Vagina (tissue), 2 donors: ENCODE measurements around the gene PANX3. TPM values are rescaled to one million over a fixed set of nuclear protein-coding genes. Genes with fewer than 3 reads are reported as not detected.
"Not testable (repeated sequence)": the region's sequence is repeated elsewhere in the genome, so short reads cannot be mapped to it uniquely, and the experiment has no call there.

ENCODE experiments used
- DNase-seq, 2 donors: peaks; one replicate each; pipeline ENCODE4 v3.0.0-alpha.2; 2017; ENCODE audit errors: extremely low spot score in 2 of 2
- H3K27ac ChIP-seq: fragments of 200-600 bp; sonication (generic); one replicate; pipeline ENCODE4 v1.5.1; 2019
- H3K27me3 ChIP-seq: fragments of 200-600 bp; sonication (generic); one replicate; pipeline ENCODE4 v1.5.1; 2019
- H3K36me3 ChIP-seq, 2 donors: fragments of 200-600 bp; sonication (generic); one replicate each; pipeline ENCODE4 v1.5.1; 2017 to 2019
- H3K4me1 ChIP-seq: fragments of 200-600 bp; sonication (generic); one replicate; pipeline ENCODE4 v1.5.1; 2019
- H3K4me3 ChIP-seq, 2 donors: fragments of 200-600 bp; sonication (generic); 1 replicate in 1 of 2; 2 replicates in 1 of 2; pipeline ENCODE4 v1.5.1; 2016 to 2019
- H3K9me3 ChIP-seq: fragments of 200-600 bp; sonication (generic); one replicate; pipeline ENCODE4 v1.5.1; 2019
- POLR2A ChIP-seq, 2 donors: fragments of 450-650 bp; IDR thresholded peaks; one replicate each; pipeline ENCODE4 v1.6.1; 2017; ENCODE audit warnings: antibody characterized with exemption in 2 of 2, mild to moderate bottlenecking in 2 of 2, moderate library complexity in 2 of 2
- POLR2AphosphoS5 ChIP-seq, 2 donors: sonication (generic); formaldehyde crosslinking; IDR thresholded peaks; one replicate each; pipeline ENCODE4 v1.9.0; 2017; ENCODE audit warnings: antibody characterized with exemption in 2 of 2, mild to moderate bottlenecking in 2 of 2, low read depth in 1 of 2; ENCODE audit not compliant: insufficient read depth in 1 of 2
- intact Hi-C: fragments of 100-400 bp; cut with DNase I; formaldehyde crosslinking; loops from one replicate; pipeline ENCODE4 v1.15.1; 2023
- total RNA-seq: library from RNA; depleted of rRNA; stranded (reverse); fragments of >200 nt; gene quantifications from one replicate; pipeline ENCODE4 v1.2.3, GENCODE V29; 2016
- TF ChIP-seq, protein P1 (sequence below), 3 experiments: fragments of 450-650 bp in 2 of 3; fragments of 200-600 bp in 1 of 3; sonication (generic) in 1 of 3; IDR thresholded peaks; one replicate each; pipeline ENCODE4 v1.5.1; 2017 to 2019; ENCODE audit warnings: antibody characterized with exemption in 3 of 3, mild to moderate bottlenecking in 2 of 3, moderate library complexity in 2 of 3

PANX3 gene
- total RNA-seq, 1 donor from 2014 or later, result not detected

DNA sequence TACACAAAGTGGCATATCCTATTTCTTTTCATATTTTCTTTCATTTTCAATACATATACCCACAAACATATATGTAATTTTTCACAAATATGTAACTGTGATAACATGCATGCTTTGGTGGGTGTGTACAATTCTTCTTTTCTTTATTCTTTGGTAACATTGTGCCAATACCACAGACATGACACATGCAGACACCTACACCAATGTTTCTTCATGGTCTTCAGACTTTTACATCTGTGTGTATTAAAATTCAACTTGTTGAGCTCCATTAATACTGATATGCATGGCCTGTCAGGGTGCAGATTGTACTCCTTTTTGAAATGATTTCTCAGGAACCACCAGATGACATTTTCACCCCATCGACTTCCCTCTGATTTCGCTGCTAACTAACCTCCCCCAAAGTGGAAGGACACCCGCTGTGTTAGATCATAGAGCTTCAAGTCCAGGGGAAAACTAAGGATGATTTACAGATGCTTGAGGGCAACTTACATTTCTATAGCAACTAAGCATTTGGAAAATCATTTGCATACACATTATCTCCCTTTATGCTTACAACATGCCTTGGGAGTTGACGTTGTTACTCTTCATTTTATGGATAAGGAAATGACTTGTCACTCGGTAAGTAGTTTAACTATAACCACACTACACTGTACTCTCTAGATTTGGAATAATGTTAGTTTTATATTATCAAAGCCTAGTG lies 10.5 kb upstream of the PANX3 start:
- H3K27me3 ChIP-seq, result no peaks in the 10 kb centered on the region

DNA sequence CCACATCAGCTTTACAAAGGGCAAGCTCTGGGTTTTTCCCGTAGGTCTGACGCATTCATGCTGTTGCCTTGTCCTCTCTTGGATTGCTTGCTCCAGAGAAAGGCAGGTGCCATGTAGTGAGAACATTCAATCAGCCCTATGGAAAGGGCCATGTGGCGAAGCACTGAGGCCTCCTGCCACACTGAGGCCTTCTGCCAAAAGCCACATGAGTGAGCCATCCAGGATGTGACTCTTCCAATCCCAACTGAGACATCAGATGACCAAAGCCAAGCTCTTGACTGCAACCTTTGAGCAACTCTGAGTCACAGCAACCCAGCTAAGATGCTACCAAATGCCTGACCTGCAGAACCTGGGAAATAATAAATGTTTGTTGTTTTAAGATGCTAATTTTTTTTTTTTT lies 9.0 kb upstream of the PANX3 start:
- Histone ChIP-seq H3K36me3 (no peaks in the 10 kb centered on the region), H3K4me3 (no peak overlapping the region), H3K4me1 (no peaks in the 10 kb centered on the region), H3K27me3 (no peaks in the 10 kb centered on the region), H3K9me3 (no peaks in the 10 kb centered on the region), H3K27ac (no peak overlapping the region)
- intact Hi-C loops, result no loop called here
- no peak for DNase-seq
- no peak for TF ChIP-seq POLR2AphosphoS5 (IDR thresholded peaks at IDR 0.05; ENCODE audit: insufficient read depth in 1 of 2, low read depth in 1 of 2)
- TF ChIP-seq, protein P1, sequence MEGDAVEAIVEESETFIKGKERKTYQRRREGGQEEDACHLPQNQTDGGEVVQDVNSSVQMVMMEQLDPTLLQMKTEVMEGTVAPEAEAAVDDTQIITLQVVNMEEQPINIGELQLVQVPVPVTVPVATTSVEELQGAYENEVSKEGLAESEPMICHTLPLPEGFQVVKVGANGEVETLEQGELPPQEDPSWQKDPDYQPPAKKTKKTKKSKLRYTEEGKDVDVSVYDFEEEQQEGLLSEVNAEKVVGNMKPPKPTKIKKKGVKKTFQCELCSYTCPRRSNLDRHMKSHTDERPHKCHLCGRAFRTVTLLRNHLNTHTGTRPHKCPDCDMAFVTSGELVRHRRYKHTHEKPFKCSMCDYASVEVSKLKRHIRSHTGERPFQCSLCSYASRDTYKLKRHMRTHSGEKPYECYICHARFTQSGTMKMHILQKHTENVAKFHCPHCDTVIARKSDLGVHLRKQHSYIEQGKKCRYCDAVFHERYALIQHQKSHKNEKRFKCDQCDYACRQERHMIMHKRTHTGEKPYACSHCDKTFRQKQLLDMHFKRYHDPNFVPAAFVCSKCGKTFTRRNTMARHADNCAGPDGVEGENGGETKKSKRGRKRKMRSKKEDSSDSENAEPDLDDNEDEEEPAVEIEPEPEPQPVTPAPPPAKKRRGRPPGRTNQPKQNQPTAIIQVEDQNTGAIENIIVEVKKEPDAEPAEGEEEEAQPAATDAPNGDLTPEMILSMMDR (IDR thresholded peaks at IDR 0.05), result no peak
- TF ChIP-seq POLR2A (IDR thresholded peaks at IDR 0.05), result no peak

More for the DNA sequence above, 10.5 kb upstream of the PANX3 start:
- H3K4me1 ChIP-seq, result no peaks in the 10 kb centered on the region
- TF ChIP-seq POLR2A (IDR thresholded peaks at IDR 0.05) (no peak), POLR2AphosphoS5 (IDR thresholded peaks at IDR 0.05; ENCODE audit: insufficient read depth in 1 of 2, low read depth in 1 of 2) (no peak)
- TF ChIP-seq, protein P1 (IDR thresholded peaks at IDR 0.05), result no peak
- H3K36me3 ChIP-seq, result no peaks in the 10 kb centered on the region
- no peak overlapping the region for H3K4me3 ChIP-seq
- intact Hi-C loops, result no loop called here
- DNase-seq, result no peak
- no peak overlapping the region for H3K27ac ChIP-seq
- no peaks in the 10 kb centered on the region for H3K9me3 ChIP-seq

DNA sequence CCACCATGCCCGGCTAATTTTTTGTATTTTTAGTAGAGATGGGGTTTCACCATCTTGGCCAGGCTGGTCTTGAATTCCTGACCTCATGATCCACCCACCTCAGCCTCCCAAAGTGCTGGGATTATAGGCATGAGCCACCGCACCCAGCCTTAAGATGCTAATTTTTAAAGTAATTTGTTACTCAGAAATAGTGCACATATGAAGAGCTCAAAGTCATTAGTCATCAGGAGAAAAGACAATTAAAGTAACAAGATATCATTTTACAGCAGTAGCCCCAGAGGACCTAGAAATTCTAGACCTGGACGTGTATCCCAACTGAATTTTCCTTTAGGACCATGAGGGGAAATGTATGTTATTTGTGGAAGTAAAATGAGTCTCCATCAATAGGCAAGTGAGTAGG lies 8.5 kb upstream of the PANX3 start:
- H3K27ac ChIP-seq, H3K36me3 ChIP-seq, H3K4me1 ChIP-seq, H3K27me3 ChIP-seq, DNase-seq, H3K9me3 ChIP-seq, H3K4me3 ChIP-seq, intact Hi-C loops: not testable (repeated sequence)

DNA sequence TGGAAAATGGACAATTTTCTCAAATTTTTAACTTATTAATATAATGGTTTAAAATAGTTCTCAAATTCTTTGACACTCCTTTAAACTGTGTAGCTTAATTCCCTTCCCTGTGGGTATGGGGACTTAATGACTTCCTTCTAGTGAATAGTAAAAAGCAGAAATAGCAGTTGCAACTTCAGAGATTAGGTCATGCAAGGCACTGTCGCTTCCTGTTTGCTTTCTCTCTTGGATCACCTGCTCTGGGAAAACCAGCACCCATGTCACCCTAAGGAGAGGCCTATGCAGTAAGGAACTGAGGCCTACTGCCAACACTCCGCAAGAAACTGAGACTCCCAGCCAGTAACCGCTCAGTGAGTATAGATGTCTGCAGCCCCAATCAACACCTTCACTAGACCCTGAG lies 5.5 kb upstream of the PANX3 start:
- no peak for DNase-seq
- no peaks in the 10 kb centered on the region for H3K36me3 ChIP-seq
- intact Hi-C loops, result no loop called here

DNA sequence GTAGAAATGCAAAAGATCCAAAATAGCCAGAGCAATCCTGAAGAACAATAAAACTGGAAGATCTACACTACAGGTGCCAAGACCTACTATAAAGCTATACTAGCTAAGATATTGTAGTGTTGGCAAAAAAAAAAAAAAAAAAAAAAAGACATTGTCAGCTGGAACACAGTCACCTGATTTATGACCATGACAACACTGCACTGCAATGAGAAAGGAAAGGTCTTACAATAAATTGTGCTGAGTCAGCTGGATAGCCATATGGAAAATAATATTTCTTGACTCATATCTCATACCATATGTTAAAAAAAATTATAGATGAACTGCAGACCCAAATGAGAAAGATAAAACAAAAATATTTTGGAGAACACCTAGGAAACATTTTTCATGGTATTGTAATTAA lies 3.1 kb upstream of the PANX3 start:
- Histone ChIP-seq H3K27ac (no peak overlapping the region), H3K9me3 (no peaks in the 10 kb centered on the region), H3K4me1 (no peaks in the 10 kb centered on the region), H3K27me3 (no peaks in the 10 kb centered on the region), H3K4me3 (no peak overlapping the region), H3K36me3 (no peaks in the 10 kb centered on the region)
- TF ChIP-seq POLR2AphosphoS5 (IDR thresholded peaks at IDR 0.05; ENCODE audit: insufficient read depth in 1 of 2, low read depth in 1 of 2) (no peak), POLR2A (IDR thresholded peaks at IDR 0.05) (no peak)
- TF ChIP-seq, protein P1 (IDR thresholded peaks at IDR 0.05), result no peak
- no peak for DNase-seq
- intact Hi-C loops, result no loop called here

More for the DNA sequence above, 5.5 kb upstream of the PANX3 start:
- H3K9me3 ChIP-seq, result no peaks in the 10 kb centered on the region
- H3K4me3 ChIP-seq, result no peak overlapping the region
- no peaks in the 10 kb centered on the region for H3K27me3 ChIP-seq
- no peak for TF ChIP-seq POLR2A (IDR thresholded peaks at IDR 0.05)
- TF ChIP-seq POLR2AphosphoS5 (IDR thresholded peaks at IDR 0.05; ENCODE audit: insufficient read depth in 1 of 2, low read depth in 1 of 2), result no peak
- TF ChIP-seq, protein P1 (IDR thresholded peaks at IDR 0.05), result no peak
- H3K4me1 ChIP-seq, result no peaks in the 10 kb centered on the region
- no peak overlapping the region for H3K27ac ChIP-seq
